HG03060 (cell line): ENCODE measurements around the gene NOTCH4.

Experiments used
- ATAC-seq: cut with Tn5 transposase; IDR thresholded peaks from one replicate; pipeline ENCODE4 v1.9.1; 2021; ENCODE audit warnings: low read depth, moderate number of reproducible peaks; ENCODE audit not compliant: unreplicated experiment

NOTCH4 gene

GRCh38 chr6:32147401-32148132, 76.3 kb downstream of the NOTCH4 start:
- ATAC-seq = no peak

DNA sequence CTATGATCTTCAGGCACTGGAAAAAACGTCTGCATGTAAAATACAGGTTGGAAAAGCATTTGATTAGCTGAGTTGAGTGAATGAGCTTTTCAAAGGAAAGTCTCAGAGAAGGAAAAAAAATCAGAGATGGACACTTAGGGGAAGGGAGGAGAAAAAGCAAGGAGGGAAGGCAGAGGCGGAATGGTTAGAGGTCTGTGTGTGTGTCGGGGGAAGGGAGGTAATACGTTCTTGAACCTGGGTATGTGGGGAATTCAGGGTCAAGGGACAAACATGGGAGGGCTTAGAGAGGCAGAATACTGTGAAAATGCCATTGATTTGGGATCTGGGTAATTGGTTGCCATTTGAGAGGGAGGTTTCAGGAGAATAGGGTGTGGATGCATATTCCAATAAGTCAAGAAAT, 77.2 kb downstream of the NOTCH4 start:
- ATAC-seq = no peak

DNA sequence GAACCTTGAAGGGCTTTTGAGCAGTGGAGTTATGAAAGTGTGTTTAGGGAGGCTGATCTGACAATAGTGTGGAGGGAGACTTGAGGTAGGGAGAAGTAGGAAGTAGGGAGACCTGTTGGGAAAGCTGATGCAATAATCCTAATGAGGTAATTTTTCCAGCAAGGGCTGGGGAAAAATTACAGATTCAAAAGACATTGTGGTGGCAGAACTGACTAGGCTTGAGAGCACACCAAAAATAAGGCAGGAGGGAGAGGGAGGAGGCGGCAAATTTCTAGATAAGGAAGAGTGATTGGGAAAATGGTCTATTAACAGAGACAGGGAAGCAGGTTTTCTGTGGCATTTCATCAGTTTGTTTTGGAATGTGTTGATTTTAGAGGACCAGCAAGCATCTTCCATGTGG, 77.6 kb downstream of the NOTCH4 start:
- ATAC-seq = no peak
